ENCODE results near the gene DPF3.

DNA sequence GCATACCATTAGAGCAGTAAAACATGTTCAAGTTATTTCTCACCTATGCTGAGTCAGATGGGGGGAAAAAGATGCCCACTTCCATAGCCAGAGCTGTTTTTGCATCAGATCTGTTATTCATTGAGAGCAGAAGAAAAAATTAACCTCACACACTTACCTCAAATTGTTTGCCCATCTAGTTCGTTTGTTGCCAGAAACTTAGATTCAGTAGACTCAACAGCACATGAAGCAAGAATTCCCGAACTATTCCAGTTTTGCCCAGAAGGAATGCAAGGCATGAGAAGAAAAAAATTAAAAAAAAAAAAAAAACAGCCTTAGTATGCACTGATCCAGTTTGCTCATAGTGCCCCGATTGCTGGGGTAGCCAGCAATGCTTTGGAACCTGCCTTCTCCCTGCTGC is 12.4 kb upstream of the DPF3 start:
- TF ChIP-seq, protein P1, sequence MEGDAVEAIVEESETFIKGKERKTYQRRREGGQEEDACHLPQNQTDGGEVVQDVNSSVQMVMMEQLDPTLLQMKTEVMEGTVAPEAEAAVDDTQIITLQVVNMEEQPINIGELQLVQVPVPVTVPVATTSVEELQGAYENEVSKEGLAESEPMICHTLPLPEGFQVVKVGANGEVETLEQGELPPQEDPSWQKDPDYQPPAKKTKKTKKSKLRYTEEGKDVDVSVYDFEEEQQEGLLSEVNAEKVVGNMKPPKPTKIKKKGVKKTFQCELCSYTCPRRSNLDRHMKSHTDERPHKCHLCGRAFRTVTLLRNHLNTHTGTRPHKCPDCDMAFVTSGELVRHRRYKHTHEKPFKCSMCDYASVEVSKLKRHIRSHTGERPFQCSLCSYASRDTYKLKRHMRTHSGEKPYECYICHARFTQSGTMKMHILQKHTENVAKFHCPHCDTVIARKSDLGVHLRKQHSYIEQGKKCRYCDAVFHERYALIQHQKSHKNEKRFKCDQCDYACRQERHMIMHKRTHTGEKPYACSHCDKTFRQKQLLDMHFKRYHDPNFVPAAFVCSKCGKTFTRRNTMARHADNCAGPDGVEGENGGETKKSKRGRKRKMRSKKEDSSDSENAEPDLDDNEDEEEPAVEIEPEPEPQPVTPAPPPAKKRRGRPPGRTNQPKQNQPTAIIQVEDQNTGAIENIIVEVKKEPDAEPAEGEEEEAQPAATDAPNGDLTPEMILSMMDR (IDR thresholded peaks at IDR 0.05), result no peak
- TF ChIP-seq POLR2A (IDR thresholded peaks at IDR 0.05), result no peak

Measured in lower leg skin (tissue), 3 donors.